Stimulated activated CD4-positive, alpha-beta T cell treated with anti-CD3 and anti-CD28 coated beads, Interleukin-1b, Interleukin-23, amount 100 ng/mL, for 48 hours (primary cell): ENCODE data around the gene MTERF4.

Experiments
- DNase-seq: peaks from one replicate; pipeline ENCODE4 v3.0.0-alpha.2; 2020

MTERF4 gene

GRCh38 chr2:241084856-241085444 lies 17.1 kb downstream of the MTERF4 start:
- no peak for DNase-seq

- DNase-seq, result no peak
Measured at GRCh38 chr2:241083091-241083415, 19.0 kb downstream of the MTERF4 start.

- DNase-seq, result no peak
Measured at GRCh38 chr2:241082341-241083090, 19.6 kb downstream of the MTERF4 start.

GRCh38 chr2:241081643-241082340 lies 20.3 kb downstream of the MTERF4 start:
- DNase-seq, result no peak

- no peak for DNase-seq
Measured at GRCh38 chr2:241081190-241081642, 20.9 kb downstream of the MTERF4 start.

- DNase-seq, result no peak
Measured at GRCh38 chr2:241080405-241081189, 21.5 kb downstream of the MTERF4 start.

GRCh38 chr2:241074901-241075540 lies 27.1 kb downstream of the MTERF4 start:
- DNase-seq, result no peak

- no peak for DNase-seq
Measured at GRCh38 chr2:241074065-241074818, 27.8 kb downstream of the MTERF4 start.

- no peak for DNase-seq
Measured at GRCh38 chr2:241073166-241074064, 28.7 kb downstream of the MTERF4 start.

GRCh38 chr2:241072553-241073165 lies 29.4 kb downstream of the MTERF4 start:
- DNase-seq, result no peak

GRCh38 chr2:241072151-241072550 lies 29.9 kb downstream of the MTERF4 start:
- DNase-seq, result no peak

- DNase-seq, result no peak
Measured at GRCh38 chr2:241071677-241072111, 30.4 kb downstream of the MTERF4 start.

- no peak for DNase-seq
Measured at GRCh38 chr2:241070811-241071676, 31.0 kb downstream of the MTERF4 start.

GRCh38 chr2:241070361-241070760 lies 31.7 kb downstream of the MTERF4 start:
- DNase-seq, result no peak

- no peak for DNase-seq
Measured at GRCh38 chr2:241069821-241070281, 32.2 kb downstream of the MTERF4 start.

GRCh38 chr2:241068942-241069810 lies 32.9 kb downstream of the MTERF4 start:
- DNase-seq, result no peak

GRCh38 chr2:241068136-241068941 lies 33.7 kb downstream of the MTERF4 start:
- no peak for DNase-seq
